Mesothelial cell of epicardium (in vitro differentiated cells): Measurements from ENCODE around the gene SCRN3. TPM values are rescaled to one million over a fixed set of nuclear protein-coding genes. Genes with fewer than 3 reads are reported as not detected.
A peak's percentile ranks its signal among the peaks of the same experiment; 100 is the strongest.

Experiments
- DNase-seq, 2 experiments: peaks; one replicate each; pipeline ENCODE4 v3.0.0; 2021; ENCODE audit warnings: low spot score in 2 of 2; ENCODE audit not compliant: unreplicated experiment in 2 of 2
- H3K27ac Mint-ChIP-seq: 2 replicates; pipeline ENCODE4 v1.8.0; 2021; ENCODE audit warnings: mixed read lengths
- H3K27me3 Mint-ChIP-seq: 2 replicates; pipeline ENCODE4 v1.8.0; 2021; ENCODE audit warnings: low read depth, mixed read lengths
- H3K36me3 Mint-ChIP-seq: 2 replicates; pipeline ENCODE4 v1.8.0; 2021; ENCODE audit warnings: mixed read lengths
- H3K4me1 Mint-ChIP-seq: 2 replicates; pipeline ENCODE4 v1.8.0; 2021; ENCODE audit warnings: mixed read lengths
- H3K4me3 Mint-ChIP-seq: 2 replicates; pipeline ENCODE4 v1.8.0; 2021; ENCODE audit warnings: mild to moderate bottlenecking, moderate library complexity, mixed read lengths
- H3K9me3 Mint-ChIP-seq: 2 replicates; pipeline ENCODE4 v1.8.0; 2021; ENCODE audit warnings: mixed read lengths
- total RNA-seq: library from RNA; stranded (reverse); gene quantifications from 3 replicates; pipeline ENCODE4 v1.2.1, GENCODE V29; 2021
- TF ChIP-seq, protein P1 (sequence below): fragments of 200-600 bp; sonication (generic); IDR thresholded peaks from one replicate; pipeline ENCODE4 v1.5.0; 2021; ENCODE audit warnings: antibody characterized with exemption; ENCODE audit not compliant: unreplicated experiment

Gene SCRN3
- total RNA-seq, 1 donor from 2014 or later: 26.5 TPM

DNA sequence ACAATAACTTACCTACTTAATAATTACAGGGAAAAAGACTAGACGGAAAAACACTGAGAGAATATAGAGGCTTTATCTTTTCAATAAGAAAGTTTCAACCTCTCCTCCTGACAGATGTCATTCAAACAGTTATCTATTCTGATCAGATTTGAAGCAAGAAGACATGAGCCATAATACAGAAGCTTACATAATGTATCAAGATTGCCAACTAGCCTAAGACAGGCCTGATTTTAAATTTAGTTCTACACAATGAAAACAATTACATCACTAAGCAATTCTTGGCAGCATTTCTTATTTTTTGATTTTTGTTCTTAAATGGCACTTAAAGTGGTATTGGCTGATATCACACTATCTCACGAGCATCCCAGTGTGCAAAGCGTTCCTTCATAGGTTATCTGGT is 49.7 kb downstream of the SCRN3 start:
- Mint-ChIP-seq H3K4me3 (no peak overlapping the region), H3K36me3 (peaks cover 10% of the 10 kb centered on the region), H3K9me3 (no peaks in the 10 kb centered on the region), H3K4me1 (peaks cover 18% of the 10 kb centered on the region), H3K27me3 (no peaks in the 10 kb centered on the region), H3K27ac (peak overlapping the region; percentile 52)
- TF ChIP-seq, protein P1, sequence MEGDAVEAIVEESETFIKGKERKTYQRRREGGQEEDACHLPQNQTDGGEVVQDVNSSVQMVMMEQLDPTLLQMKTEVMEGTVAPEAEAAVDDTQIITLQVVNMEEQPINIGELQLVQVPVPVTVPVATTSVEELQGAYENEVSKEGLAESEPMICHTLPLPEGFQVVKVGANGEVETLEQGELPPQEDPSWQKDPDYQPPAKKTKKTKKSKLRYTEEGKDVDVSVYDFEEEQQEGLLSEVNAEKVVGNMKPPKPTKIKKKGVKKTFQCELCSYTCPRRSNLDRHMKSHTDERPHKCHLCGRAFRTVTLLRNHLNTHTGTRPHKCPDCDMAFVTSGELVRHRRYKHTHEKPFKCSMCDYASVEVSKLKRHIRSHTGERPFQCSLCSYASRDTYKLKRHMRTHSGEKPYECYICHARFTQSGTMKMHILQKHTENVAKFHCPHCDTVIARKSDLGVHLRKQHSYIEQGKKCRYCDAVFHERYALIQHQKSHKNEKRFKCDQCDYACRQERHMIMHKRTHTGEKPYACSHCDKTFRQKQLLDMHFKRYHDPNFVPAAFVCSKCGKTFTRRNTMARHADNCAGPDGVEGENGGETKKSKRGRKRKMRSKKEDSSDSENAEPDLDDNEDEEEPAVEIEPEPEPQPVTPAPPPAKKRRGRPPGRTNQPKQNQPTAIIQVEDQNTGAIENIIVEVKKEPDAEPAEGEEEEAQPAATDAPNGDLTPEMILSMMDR: no peak
- no peak for DNase-seq

DNA sequence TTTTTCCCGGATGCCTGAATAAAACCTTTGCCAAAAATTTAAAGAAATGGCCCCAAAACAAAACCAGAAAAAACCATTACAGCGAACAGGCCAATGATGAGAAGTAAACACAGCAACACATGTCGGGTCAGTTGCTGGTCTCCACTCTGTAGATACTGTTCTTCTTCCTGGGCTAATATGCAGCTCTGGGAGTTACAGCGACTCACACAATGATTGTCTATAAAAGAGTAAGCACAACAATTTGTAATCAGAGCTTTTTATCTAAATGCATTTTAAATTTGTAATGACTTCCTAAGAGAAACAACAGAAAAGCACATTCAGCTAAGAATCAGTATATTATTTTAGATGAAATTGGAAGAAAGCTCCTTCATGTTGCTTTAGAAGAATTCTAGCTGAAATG is 51.0 kb downstream of the SCRN3 start:
- no peaks in the 10 kb centered on the region for H3K27me3 Mint-ChIP-seq
- TF ChIP-seq, protein P1: no peak
- H3K4me3 Mint-ChIP-seq: no peak overlapping the region
- H3K9me3 Mint-ChIP-seq: no peaks in the 10 kb centered on the region
- no peak for DNase-seq
- H3K4me1 Mint-ChIP-seq: peaks cover 12% of the 10 kb centered on the region
- H3K27ac Mint-ChIP-seq: no peak overlapping the region
- H3K36me3 Mint-ChIP-seq: peaks cover 10% of the 10 kb centered on the region

DNA sequence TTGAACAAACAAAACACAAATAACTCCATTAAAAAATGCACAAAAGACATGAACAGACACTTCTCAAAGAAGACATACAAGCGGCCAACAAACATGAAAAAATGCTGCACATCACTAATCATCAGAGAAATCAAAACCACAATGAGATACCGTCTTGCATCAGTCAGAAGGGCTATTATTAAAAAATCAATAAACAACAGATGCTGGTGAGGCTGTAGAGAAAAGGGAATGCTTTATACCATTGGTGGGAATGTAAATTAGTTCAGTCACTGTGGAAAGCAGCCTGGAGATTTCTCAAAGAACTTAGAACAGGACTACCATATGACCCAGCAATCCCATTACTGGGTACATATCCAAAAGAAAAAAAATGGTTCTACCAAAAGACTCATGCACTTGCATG is 53.5 kb downstream of the SCRN3 start:
- H3K27me3 Mint-ChIP-seq: no peaks in the 10 kb centered on the region

DNA sequence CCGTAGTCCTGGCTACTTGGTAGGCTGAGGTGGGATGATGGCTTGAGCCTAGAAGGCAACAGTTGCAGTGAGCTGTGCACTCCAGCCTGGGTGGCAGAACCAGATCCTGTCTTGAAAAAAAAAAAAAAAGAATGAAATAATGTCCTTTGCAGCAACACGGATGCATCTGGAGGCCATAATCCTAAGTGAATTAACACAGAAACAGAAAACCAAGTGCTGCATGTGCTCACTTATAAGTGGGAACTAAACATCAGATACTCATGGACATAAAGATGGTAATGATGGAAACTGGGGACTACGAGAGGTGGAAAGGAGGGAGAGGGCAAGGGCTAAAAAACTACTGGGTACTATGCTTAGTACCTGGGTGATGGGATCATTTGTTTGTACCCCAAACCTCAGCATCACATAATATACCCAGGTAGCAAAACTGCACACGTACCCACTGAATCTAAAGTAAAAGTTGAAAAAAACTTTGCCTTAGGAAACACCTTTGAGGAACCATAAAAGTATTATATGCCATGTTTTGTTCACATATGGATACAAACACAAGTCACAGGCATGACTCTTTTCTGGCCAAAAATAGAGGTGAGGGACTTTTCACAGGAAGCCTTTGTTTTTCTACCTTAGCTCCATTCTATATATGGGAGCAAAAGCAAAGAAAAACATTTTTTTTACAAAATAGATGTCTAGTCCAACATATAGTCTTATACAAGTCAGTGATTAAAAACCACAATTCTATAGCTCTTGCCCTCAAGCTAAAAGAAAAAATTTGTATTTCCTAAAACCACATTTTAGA is 54.7 kb downstream of the SCRN3 start:
- H3K27ac Mint-ChIP-seq: no peak overlapping the region
- no peak overlapping the region for H3K4me3 Mint-ChIP-seq
- TF ChIP-seq, protein P1: no peak
- DNase-seq: no peak
- H3K9me3 Mint-ChIP-seq: no peaks in the 10 kb centered on the region
- H3K36me3 Mint-ChIP-seq: peaks cover 11% of the 10 kb centered on the region
- no peaks in the 10 kb centered on the region for H3K27me3 Mint-ChIP-seq
- peaks cover 4% of the 10 kb centered on the region for H3K4me1 Mint-ChIP-seq

More for the DNA sequence above, 53.5 kb downstream of the SCRN3 start:
- H3K4me1 Mint-ChIP-seq: peaks cover 7% of the 10 kb centered on the region
- no peak overlapping the region for H3K4me3 Mint-ChIP-seq
- peaks cover 14% of the 10 kb centered on the region for H3K36me3 Mint-ChIP-seq
- TF ChIP-seq, protein P1: no peak
- H3K9me3 Mint-ChIP-seq: no peaks in the 10 kb centered on the region
- DNase-seq: no peak
- H3K27ac Mint-ChIP-seq: no peak overlapping the region

DNA sequence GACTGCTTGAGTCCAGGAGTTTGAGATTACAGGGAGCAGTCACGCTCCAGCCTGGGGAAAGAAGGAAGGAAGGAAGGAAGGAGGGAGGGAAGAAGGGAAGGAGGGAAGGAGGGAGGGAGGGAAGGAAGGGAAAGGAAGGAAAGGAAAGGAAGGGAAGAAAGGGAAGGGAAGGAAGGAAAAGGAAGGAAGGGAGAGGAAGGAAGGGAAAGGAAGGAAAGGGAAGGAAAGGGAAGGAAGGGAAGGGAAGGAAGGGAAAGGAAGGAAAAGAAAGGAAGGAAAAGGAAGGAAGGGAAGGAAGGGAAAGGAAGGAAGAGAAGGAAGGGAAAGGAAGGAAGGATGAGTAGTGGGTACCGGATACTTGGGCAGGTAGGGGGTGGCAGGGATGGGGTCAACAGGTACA is 59.0 kb downstream of the SCRN3 start:
- Mint-ChIP-seq H3K36me3 (peaks cover 6% of the 10 kb centered on the region), H3K4me3 (no peak overlapping the region), H3K27ac (no peak overlapping the region), H3K4me1 (peaks cover 4% of the 10 kb centered on the region), H3K27me3 (no peaks in the 10 kb centered on the region), H3K9me3 (no peaks in the 10 kb centered on the region)
- TF ChIP-seq, protein P1: no peak
- DNase-seq: no peak
